ENCODE data around the gene ARID3A.

GRCh38 chr19:995051-995827 lies 69.4 kb downstream of the ARID3A start:
- TF ChIP-seq SP1 (CRISPR knock-in tag; conservative IDR thresholded peaks at IDR 0.05) (no peak), ZNF232 (CRISPR knock-in tag; IDR thresholded peaks at IDR 0.05) (no peak), ZNF121 (CRISPR knock-in tag; IDR thresholded peaks at IDR 0.05) (no peak), ZNF138 (CRISPR knock-in tag; conservative IDR thresholded peaks at IDR 0.05) (no peak), ZNF423 (CRISPR knock-in tag; IDR thresholded peaks at IDR 0.05) (no peak), ZMAT4 (CRISPR knock-in tag; IDR thresholded peaks at IDR 0.05) (no peak), USF2 (CRISPR knock-in tag; IDR thresholded peaks at IDR 0.05) (no peak), NR3C1 (CRISPR knock-in tag; conservative IDR thresholded peaks at IDR 0.05; ENCODE audit: low read depth) (no peak), ZNF425 (CRISPR knock-in tag; conservative IDR thresholded peaks at IDR 0.05) (no peak)
- TF ChIP-seq, protein P1, sequence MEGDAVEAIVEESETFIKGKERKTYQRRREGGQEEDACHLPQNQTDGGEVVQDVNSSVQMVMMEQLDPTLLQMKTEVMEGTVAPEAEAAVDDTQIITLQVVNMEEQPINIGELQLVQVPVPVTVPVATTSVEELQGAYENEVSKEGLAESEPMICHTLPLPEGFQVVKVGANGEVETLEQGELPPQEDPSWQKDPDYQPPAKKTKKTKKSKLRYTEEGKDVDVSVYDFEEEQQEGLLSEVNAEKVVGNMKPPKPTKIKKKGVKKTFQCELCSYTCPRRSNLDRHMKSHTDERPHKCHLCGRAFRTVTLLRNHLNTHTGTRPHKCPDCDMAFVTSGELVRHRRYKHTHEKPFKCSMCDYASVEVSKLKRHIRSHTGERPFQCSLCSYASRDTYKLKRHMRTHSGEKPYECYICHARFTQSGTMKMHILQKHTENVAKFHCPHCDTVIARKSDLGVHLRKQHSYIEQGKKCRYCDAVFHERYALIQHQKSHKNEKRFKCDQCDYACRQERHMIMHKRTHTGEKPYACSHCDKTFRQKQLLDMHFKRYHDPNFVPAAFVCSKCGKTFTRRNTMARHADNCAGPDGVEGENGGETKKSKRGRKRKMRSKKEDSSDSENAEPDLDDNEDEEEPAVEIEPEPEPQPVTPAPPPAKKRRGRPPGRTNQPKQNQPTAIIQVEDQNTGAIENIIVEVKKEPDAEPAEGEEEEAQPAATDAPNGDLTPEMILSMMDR (IDR thresholded peaks at IDR 0.05), result no peak

Measured in WTC11 (cell line).